B cell (primary cell): ENCODE results near the gene HRC.

Source experiments
- CTCF ChIP-seq: fragments of 200-600 bp; IDR thresholded peaks from one replicate; pipeline ENCODE4 v1.8.0; 2022; ENCODE audit warnings: antibody characterized with exemption, mild to moderate bottlenecking
- EZH2 ChIP-seq: IDR thresholded peaks from 2 replicates; pipeline ENCODE4 v1.6.1; 2012; ENCODE audit warnings: borderline replicate concordance, low read depth, mild to moderate bottlenecking, moderate library complexity, low read length; ENCODE audit not compliant: insufficient read depth, poor library complexity, severe bottlenecking

- TF ChIP-seq CTCF (no peak), EZH2 (no peak)
These were observed 4.9 kb downstream of the HRC start for GRCh38 chr19:49150106-49150943.
